Hypothalamus (tissue), 51 donors: ENCODE results near the gene OR2F1.

Source experiments
- DNase-seq, 51 donors: peaks; one replicate each; lab custom pipeline; 2025; lab: John Stamatoyannopoulos, UW

The OR2F1 gene

GRCh38 chr7:143954544-143954943, at the start of gene OR2F1:
Gene OR2F1, plus strand, starts transcription at chr7:143954844. Its CDS starts 5,127 bp downstream, at chr7:143959971.
- DNase-seq, result no peak

- DNase-seq, result no peak
Measured at GRCh38 chr7:143905509-143905908, 49.1 kb upstream of the OR2F1 start.

- DNase-seq, result no peak
Measured at GRCh38 chr7:143906151-143906550, 48.5 kb upstream of the OR2F1 start.

- DNase-seq, result no peak
Measured at GRCh38 chr7:143906895-143907294, 47.7 kb upstream of the OR2F1 start.

- no peak for DNase-seq
Measured at GRCh38 chr7:143908120-143908519, 46.5 kb upstream of the OR2F1 start.

GRCh38 chr7:143909863-143910262, 44.8 kb upstream of the OR2F1 start:
- no peak for DNase-seq

GRCh38 chr7:143910473-143911248, 44.0 kb upstream of the OR2F1 start:
- no peak for DNase-seq

- DNase-seq, result no peak
Measured at GRCh38 chr7:143913945-143914615, 40.6 kb upstream of the OR2F1 start.

- DNase-seq, result no peak
Measured at GRCh38 chr7:143914938-143915652, 39.5 kb upstream of the OR2F1 start.

- no peak for DNase-seq
Measured at GRCh38 chr7:143924851-143925250, 29.8 kb upstream of the OR2F1 start.

- peak in 1 of 51 donors; percentile 21 for DNase-seq
Measured at GRCh38 chr7:143929224-143929920, 25.3 kb upstream of the OR2F1 start.

GRCh38 chr7:143931739-143932138, 22.9 kb upstream of the OR2F1 start:
- no peak for DNase-seq

- DNase-seq, result no peak
Measured at GRCh38 chr7:143934526-143935325, 19.9 kb upstream of the OR2F1 start, which contains the start of gene OR2F2. Gene OR2F2, plus strand, starts transcription at chr7:143935233. Its CDS starts 0 bp downstream, at chr7:143935233.

GRCh38 chr7:143936087-143937009, 18.3 kb upstream of the OR2F1 start:
- DNase-seq, result peak in 1 of 51 donors; percentile 29

GRCh38 chr7:143938379-143939243, 16.0 kb upstream of the OR2F1 start:
- no peak for DNase-seq

GRCh38 chr7:143945423-143945822, 9.2 kb upstream of the OR2F1 start:
- no peak for DNase-seq

GRCh38 chr7:143947111-143947510, 7.5 kb upstream of the OR2F1 start:
- no peak for DNase-seq

- no peak for DNase-seq
Measured at GRCh38 chr7:143948733-143949132, 5.9 kb upstream of the OR2F1 start.
